ENCODE results near the gene MSRB1. TPM values are rescaled to one million over a fixed set of nuclear protein-coding genes. Genes with fewer than 3 reads are reported as not detected.

Gene MSRB1
- total and polyA plus RNA-seq, 2 of the 13 experiments (the other 11 are each of a cell fraction or from before 2014, with no cell fraction given): 32.1 to 75.4 TPM

GRCh38 chr16:1971796-1972489 lies 28.9 kb upstream of the MSRB1 start, which contains the start of gene TBL3 (continued):
- peak; percentile 82; the same call in 1 of the 2 replicates for TF ChIP-seq NFKB2 (CRISPR knock-in tag; IDR thresholded peaks at IDR 0.05; ENCODE audit: borderline replicate concordance)
- peak; percentile 98 for TF ChIP-seq ZNF556 (CRISPR knock-in tag; IDR thresholded peaks at IDR 0.05; ENCODE audit: borderline replicate concordance)
- no peak for TF ChIP-seq ZBTB37 (CRISPR knock-in tag; IDR thresholded peaks at IDR 0.05)
- peak; percentile 17; the same call in 1 of the 2 replicates for TF ChIP-seq ZNF256 (CRISPR knock-in tag; conservative IDR thresholded peaks at IDR 0.05)
- TF ChIP-seq HIC2 (CRISPR knock-in tag; IDR thresholded peaks at IDR 0.05; ENCODE audit: low read depth): peak; percentile 82; the same call in 1 of the 2 replicates
- TF ChIP-seq SKI (IDR thresholded peaks at IDR 0.05; ENCODE audit: partially characterized antibody): peak; percentile 47
- TF ChIP-seq ADNP (CRISPR knock-in tag; IDR thresholded peaks at IDR 0.05): no peak; the same call in 1 of the 2 replicates
- TF ChIP-seq GMEB1 (CRISPR knock-in tag; IDR thresholded peaks at IDR 0.05; ENCODE audit: borderline replicate concordance): peak; percentile 97
- peak; percentile 73 for TF ChIP-seq NFYB (CRISPR knock-in tag; IDR thresholded peaks at IDR 0.05)
- TF ChIP-seq KMT2B (CRISPR knock-in tag; IDR thresholded peaks at IDR 0.05): peak; percentile 92
- TF ChIP-seq SRY (CRISPR knock-in tag; IDR thresholded peaks at IDR 0.05): peak; percentile 39; the same call in 1 of the 2 replicates
- peak; percentile 95; the same call in 1 of the 2 replicates for TF ChIP-seq MIER3 (CRISPR knock-in tag; IDR thresholded peaks at IDR 0.05; ENCODE audit: borderline replicate concordance)
- TF ChIP-seq SPEN (CRISPR knock-in tag; IDR thresholded peaks at IDR 0.05; ENCODE audit: low read depth): peak; percentile 99
- peak; percentile 81 for TF ChIP-seq ZNF609 (CRISPR knock-in tag; IDR thresholded peaks at IDR 0.05; ENCODE audit: borderline replicate concordance)
- peak; percentile 79 for TF ChIP-seq JUND (CRISPR knock-in tag; IDR thresholded peaks at IDR 0.05)
- TF ChIP-seq POLR2AphosphoS5 (IDR thresholded peaks at IDR 0.05; ENCODE audit: low read depth, low read length): peak; percentile 88
- no peak for TF ChIP-seq SMARCE1 (IDR thresholded peaks at IDR 0.05; ENCODE audit: borderline replicate concordance)

Measured in HepG2 (cell line).